IPS-20b (cell line): ENCODE measurements around the gene SHROOM3.

Source experiments
- H3K27ac ChIP-seq: one replicate; pipeline ENCODE4 v1.5.1; 2013; ENCODE audit warnings: low read length
- H3K27me3 ChIP-seq: 2 replicates; pipeline ENCODE4 v1.6.1; 2013; ENCODE audit warnings: mild to moderate bottlenecking, low read length, inconsistent platforms; ENCODE audit not compliant: insufficient read depth
- H3K36me3 ChIP-seq: 2 replicates; pipeline ENCODE4 v1.6.1; 2013; ENCODE audit warnings: low read depth, mild to moderate bottlenecking, inconsistent platforms, low read length, moderate library complexity; ENCODE audit not compliant: insufficient read depth
- H3K4me1 ChIP-seq: 2 replicates; pipeline ENCODE4 v1.6.1; 2013; ENCODE audit warnings: mild to moderate bottlenecking, control low read depth, inconsistent platforms, low read length, moderate library complexity; ENCODE audit not compliant: insufficient read depth
- H3K4me3 ChIP-seq: 2 replicates; pipeline ENCODE4 v1.5.1; 2013; ENCODE audit warnings: mild to moderate bottlenecking, low read length, inconsistent platforms
- H3K9ac ChIP-seq: 2 replicates; pipeline ENCODE4 v1.6.1; 2013; ENCODE audit warnings: low read depth, mild to moderate bottlenecking, inconsistent platforms, low read length, moderate library complexity
- H3K9me3 ChIP-seq: 2 replicates; pipeline ENCODE4 v1.6.1; 2013; ENCODE audit warnings: mild to moderate bottlenecking, low read depth, low read length, inconsistent platforms; ENCODE audit not compliant: insufficient read depth

SHROOM3 gene

DNA sequence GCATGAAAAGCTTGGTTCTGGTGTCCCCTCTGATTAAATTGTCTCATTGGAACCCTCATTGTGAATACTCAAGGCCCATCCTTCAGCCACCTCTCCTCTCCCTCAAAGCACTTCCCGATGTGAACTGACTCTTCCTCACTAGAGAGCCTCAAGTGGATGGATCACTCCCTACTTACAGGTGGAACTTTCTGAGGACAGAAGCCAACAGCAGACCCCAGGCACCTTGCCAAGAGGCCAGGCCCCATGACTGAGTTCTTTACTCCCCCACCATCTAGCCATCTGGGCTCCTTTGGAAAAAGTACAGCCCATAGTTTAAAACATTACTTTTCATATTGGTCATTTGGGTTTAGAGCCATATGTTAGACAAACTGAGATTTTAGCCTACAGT lies 224.1 kb downstream of the SHROOM3 start:
- H3K9ac ChIP-seq, result no peak overlapping the region
- no peak overlapping the region for H3K27ac ChIP-seq
- H3K27me3 ChIP-seq, result no peaks in the 10 kb centered on the region
- no peaks in the 10 kb centered on the region for H3K9me3 ChIP-seq
- no peaks in the 10 kb centered on the region for H3K4me1 ChIP-seq
- no peak overlapping the region for H3K4me3 ChIP-seq
- H3K36me3 ChIP-seq, result no peaks in the 10 kb centered on the region

- Histone ChIP-seq H3K4me1 (no peaks in the 10 kb centered on the region), H3K36me3 (no peaks in the 10 kb centered on the region), H3K27ac (no peak overlapping the region), H3K27me3 (no peaks in the 10 kb centered on the region), H3K4me3 (no peak overlapping the region), H3K9ac (no peak overlapping the region), H3K9me3 (no peaks in the 10 kb centered on the region)
Measured at GRCh38 chr4:76663824-76664223, 228.8 kb downstream of the SHROOM3 start.

GRCh38 chr4:76665153-76665552 lies 230.1 kb downstream of the SHROOM3 start:
- Histone ChIP-seq H3K27ac (no peak overlapping the region), H3K9me3 (no peaks in the 10 kb centered on the region), H3K36me3 (no peaks in the 10 kb centered on the region), H3K4me1 (no peaks in the 10 kb centered on the region), H3K9ac (no peak overlapping the region), H3K27me3 (no peaks in the 10 kb centered on the region), H3K4me3 (no peak overlapping the region)

DNA sequence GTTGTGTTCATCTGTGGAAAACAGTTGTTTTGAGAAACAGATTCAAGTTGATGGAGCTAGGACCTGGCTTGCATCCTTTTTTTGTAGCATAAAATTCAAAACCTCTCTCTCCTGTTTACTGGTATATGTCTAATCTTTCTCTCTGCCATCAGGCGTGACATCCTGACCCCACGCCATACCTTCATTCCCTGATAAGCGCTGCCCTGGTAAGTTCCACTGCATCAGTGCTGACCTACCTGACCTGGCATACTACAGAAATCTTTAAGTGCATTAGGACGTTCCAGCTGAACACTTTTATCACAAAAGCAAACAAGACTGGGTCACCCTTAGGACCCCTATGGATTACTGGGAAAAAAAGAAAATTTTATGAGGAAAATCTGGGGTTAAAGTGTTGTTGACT lies 230.7 kb downstream of the SHROOM3 start:
- Histone ChIP-seq H3K27ac (no peak overlapping the region), H3K27me3 (no peaks in the 10 kb centered on the region), H3K4me1 (no peaks in the 10 kb centered on the region), H3K9me3 (no peaks in the 10 kb centered on the region), H3K9ac (no peak overlapping the region), H3K36me3 (no peaks in the 10 kb centered on the region), H3K4me3 (no peak overlapping the region)

DNA sequence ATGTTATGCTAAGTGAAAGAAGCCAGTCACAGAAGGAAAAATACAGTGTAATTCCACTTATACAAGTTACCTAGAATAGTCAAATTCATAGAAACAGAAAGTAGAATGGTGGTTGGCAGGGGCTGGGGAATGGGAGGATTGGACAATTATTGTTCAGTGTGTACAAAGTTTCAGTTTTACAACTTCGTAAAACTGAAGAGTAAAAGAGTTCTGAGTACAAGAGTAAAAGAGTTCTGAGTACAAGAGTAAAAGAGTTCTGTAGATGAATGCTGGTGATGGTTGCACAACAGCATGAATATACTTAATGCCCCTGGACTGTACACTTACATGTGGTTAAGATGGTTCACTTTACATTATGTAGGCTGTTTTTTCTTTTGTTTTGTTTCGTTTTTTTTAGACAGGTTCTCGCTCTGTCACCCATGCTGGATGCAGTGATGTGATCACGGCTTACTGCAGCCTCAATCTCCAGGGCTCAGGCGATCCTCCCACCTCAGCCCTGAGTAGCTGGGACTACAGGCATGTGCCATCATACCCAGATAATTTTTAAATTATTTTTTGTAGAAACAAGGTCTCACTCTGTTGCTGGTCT lies 232.0 kb downstream of the SHROOM3 start:
- Histone ChIP-seq H3K27ac (no peak overlapping the region), H3K4me3 (no peak overlapping the region), H3K4me1 (no peaks in the 10 kb centered on the region), H3K9me3 (no peaks in the 10 kb centered on the region), H3K36me3 (no peaks in the 10 kb centered on the region), H3K9ac (no peak overlapping the region), H3K27me3 (no peaks in the 10 kb centered on the region)

- H3K9me3 ChIP-seq, result no peaks in the 10 kb centered on the region
- no peaks in the 10 kb centered on the region for H3K36me3 ChIP-seq
- H3K27me3 ChIP-seq, result no peaks in the 10 kb centered on the region
- no peak overlapping the region for H3K4me3 ChIP-seq
- no peak overlapping the region for H3K27ac ChIP-seq
- H3K9ac ChIP-seq, result no peak overlapping the region
- no peaks in the 10 kb centered on the region for H3K4me1 ChIP-seq
Measured at GRCh38 chr4:76670631-76671030, 235.6 kb downstream of the SHROOM3 start.

- H3K27ac ChIP-seq, result no peak overlapping the region
- no peaks in the 10 kb centered on the region for H3K9me3 ChIP-seq
- H3K4me1 ChIP-seq, result no peaks in the 10 kb centered on the region
- H3K36me3 ChIP-seq, result no peaks in the 10 kb centered on the region
- H3K27me3 ChIP-seq, result no peaks in the 10 kb centered on the region
- no peak overlapping the region for H3K4me3 ChIP-seq
- H3K9ac ChIP-seq, result no peak overlapping the region
Measured at GRCh38 chr4:76673362-76673761, 238.3 kb downstream of the SHROOM3 start.

DNA sequence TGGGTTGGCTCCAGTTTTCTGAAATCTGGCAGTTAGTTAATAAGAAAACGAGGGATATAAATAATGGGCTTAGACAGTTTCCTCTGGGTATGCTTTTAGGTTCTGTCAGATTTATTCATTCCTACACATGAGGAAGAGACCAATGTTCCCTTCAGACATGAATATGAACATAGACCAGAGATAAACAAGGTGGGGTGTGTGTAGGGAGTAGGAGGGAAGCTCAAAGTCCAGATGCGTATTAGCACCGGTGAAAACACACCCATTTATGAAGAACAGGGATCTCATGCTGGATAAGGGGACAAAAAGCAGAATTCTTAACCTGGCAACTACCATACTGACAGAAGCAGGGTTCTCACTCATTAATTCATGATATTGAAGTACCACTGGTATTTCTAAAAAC lies 240.0 kb downstream of the SHROOM3 start:
- Histone ChIP-seq H3K36me3 (no peaks in the 10 kb centered on the region), H3K4me3 (no peak overlapping the region), H3K27ac (no peak overlapping the region), H3K9ac (no peak overlapping the region), H3K9me3 (no peaks in the 10 kb centered on the region), H3K4me1 (no peaks in the 10 kb centered on the region), H3K27me3 (no peaks in the 10 kb centered on the region)

- no peak overlapping the region for H3K9ac ChIP-seq
- H3K4me3 ChIP-seq, result no peak overlapping the region
- no peaks in the 10 kb centered on the region for H3K36me3 ChIP-seq
- H3K27me3 ChIP-seq, result no peaks in the 10 kb centered on the region
- no peaks in the 10 kb centered on the region for H3K9me3 ChIP-seq
- H3K4me1 ChIP-seq, result no peaks in the 10 kb centered on the region
- H3K27ac ChIP-seq, result no peak overlapping the region
Measured at GRCh38 chr4:76677571-76678326, 242.7 kb downstream of the SHROOM3 start.

DNA sequence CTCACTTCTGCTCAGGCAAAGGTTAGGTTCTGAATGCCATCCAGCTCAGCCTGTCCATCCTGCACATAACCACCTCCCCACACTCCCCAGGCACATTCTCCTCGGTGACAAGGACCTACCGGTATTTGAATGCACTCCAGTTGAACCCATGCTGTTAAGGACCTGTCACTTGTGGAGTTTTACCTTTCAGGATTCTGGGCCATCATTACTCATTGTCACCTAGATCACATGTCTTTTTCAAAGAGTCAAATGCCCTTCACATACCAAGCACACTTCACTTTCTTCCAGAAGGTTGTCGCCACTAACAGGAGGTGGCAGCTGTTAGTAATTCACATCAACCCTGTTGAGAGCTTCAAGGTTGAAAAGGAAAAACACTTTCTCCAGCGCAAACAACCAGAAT lies 244.7 kb downstream of the SHROOM3 start:
- H3K4me1 ChIP-seq, result no peaks in the 10 kb centered on the region
- H3K27me3 ChIP-seq, result no peaks in the 10 kb centered on the region
- H3K4me3 ChIP-seq, result no peak overlapping the region
- H3K9ac ChIP-seq, result no peak overlapping the region
- H3K36me3 ChIP-seq, result no peaks in the 10 kb centered on the region
- no peak overlapping the region for H3K27ac ChIP-seq
- H3K9me3 ChIP-seq, result no peaks in the 10 kb centered on the region

DNA sequence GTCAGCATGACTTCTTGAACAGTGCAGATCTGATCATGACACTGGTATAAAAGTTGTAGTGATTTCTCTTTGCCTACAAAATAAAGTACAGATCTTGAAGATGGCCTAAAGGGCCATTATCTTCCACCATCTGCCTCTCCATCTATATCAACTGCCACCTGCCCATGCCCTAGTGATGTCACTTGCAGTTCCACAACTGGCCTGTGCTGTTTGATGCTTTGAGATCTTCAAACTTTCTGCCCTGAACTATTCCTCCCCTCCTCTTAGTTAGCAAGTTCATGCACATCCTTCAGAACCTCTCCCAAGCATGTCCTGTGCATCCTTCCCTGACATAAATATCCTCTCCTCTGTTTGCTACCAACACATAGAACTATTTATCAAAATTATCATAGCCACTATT lies 245.9 kb downstream of the SHROOM3 start:
- Histone ChIP-seq H3K36me3 (no peaks in the 10 kb centered on the region), H3K9me3 (no peaks in the 10 kb centered on the region), H3K27ac (no peak overlapping the region), H3K9ac (no peak overlapping the region), H3K4me1 (no peaks in the 10 kb centered on the region), H3K27me3 (no peaks in the 10 kb centered on the region), H3K4me3 (no peak overlapping the region)

GRCh38 chr4:76681996-76682395 lies 247.0 kb downstream of the SHROOM3 start:
- no peaks in the 10 kb centered on the region for H3K4me1 ChIP-seq
- H3K27me3 ChIP-seq, result no peaks in the 10 kb centered on the region
- H3K4me3 ChIP-seq, result no peak overlapping the region
- H3K9ac ChIP-seq, result no peak overlapping the region
- H3K9me3 ChIP-seq, result no peaks in the 10 kb centered on the region
- H3K27ac ChIP-seq, result no peak overlapping the region
- H3K36me3 ChIP-seq, result no peaks in the 10 kb centered on the region
